Measurements from ENCODE around the gene GPI. TPM values are rescaled to one million over a fixed set of nuclear protein-coding genes. Genes with fewer than 3 reads are reported as not detected.

Gene GPI
- total RNA-seq, 4 donors from 2014 or later, result 41.5 to 120 (median 95.2) TPM

DNA sequence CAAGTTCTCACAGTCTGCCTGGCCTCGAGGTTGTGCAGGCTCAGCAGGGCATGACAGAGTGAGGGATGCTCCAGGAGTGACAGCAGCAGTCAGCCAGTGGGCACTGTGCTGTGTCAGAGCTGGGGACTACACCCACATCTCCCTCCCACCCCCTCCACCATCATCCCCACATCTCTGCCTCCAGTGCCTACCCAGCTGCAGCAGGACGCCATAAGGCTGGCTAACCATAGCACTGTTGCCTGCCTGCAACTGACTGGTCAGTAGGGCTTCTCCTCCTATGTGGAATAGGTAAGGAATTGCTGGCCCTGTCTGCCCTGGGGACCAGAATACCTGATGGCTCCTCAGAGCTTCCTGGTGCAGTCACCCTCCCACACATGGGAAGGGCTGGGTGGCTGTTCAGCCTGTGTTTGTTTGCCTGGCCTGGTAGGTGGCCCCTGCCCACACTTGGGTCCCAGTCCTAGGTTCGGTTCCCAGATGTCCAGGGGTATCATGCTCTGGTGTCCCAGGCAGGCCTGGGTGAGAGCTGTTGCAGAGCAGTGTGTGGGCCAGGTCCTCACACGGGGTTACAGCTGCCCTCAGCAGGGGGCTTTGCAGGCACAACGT lies 15.7 kb downstream of the GPI start:
- Histone ChIP-seq H3K27ac (no peak overlapping the region), H3K36me3 (no peaks in the 10 kb centered on the region)
- TF ChIP-seq CTCF (IDR thresholded peaks at IDR 0.05) (no peak), POLR2A (IDR thresholded peaks at IDR 0.05) (no peak)

DNA sequence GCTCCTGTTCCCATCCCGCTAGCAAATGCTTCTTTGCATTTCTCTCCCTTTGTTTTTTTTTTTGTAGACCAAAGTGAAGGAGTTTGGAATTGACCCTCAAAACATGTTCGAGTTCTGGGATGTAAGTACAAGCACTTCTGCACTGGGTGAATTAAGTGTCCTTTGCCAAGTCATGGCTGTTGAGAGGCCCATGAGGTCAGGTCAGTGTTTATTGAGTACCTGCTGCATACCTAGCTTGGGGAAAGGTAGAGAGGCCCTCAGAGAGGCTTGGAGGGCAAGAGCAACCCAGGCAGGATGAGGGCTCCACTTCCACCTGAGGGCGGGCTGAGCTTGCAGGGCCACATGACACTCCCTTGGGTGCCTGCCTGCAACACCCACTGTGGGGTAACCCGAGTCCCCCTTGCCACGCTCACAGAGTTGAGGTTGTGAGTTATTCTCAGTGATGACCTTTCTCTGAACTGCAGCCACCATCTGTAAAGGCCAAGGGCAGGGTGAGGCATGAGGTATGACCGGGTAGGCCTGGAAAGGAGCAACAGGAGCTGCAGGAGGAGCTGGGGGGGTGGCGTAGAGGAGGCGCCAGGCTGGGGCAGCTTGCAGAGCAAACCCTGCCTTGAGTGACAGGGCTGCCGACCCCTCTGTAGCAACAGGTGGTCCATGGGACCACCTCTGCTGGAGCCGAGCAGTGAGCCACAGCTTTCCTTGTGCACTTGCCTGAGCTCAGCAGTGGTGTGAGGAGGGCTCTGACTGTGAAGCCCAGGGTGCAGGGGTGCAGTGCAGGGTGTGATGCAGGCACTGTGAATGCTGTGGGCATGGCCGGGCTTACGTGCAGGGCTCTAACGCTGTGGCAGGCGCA lies 16.6 kb downstream of the GPI start:
- Histone ChIP-seq H3K27ac (no peak overlapping the region), H3K27me3 (no peaks in the 10 kb centered on the region), H3K9me3 (no peaks in the 10 kb centered on the region), H3K36me3 (no peaks in the 10 kb centered on the region), H3K4me1 (no peaks in the 10 kb centered on the region), H3K4me3 (no peak overlapping the region)
- no peak for DNase-seq
- intact Hi-C loops (cut with DNase I; ENCODE audit: low total_unique reads), result no loop called here
- TF ChIP-seq CTCF (IDR thresholded peaks at IDR 0.05) (no peak), POLR2A (IDR thresholded peaks at IDR 0.05) (no peak)

More for the DNA sequence above, 15.7 kb downstream of the GPI start:
- H3K9me3 ChIP-seq, result no peaks in the 10 kb centered on the region
- intact Hi-C loops (cut with DNase I; ENCODE audit: low total_unique reads), result no loop called here
- DNase-seq, result no peak
- no peaks in the 10 kb centered on the region for H3K4me1 ChIP-seq
- H3K27me3 ChIP-seq, result no peaks in the 10 kb centered on the region
- no peak overlapping the region for H3K4me3 ChIP-seq

- H3K27ac ChIP-seq, result no peak overlapping the region
- intact Hi-C loops (cut with DNase I; ENCODE audit: low total_unique reads), result no loop called here
- no peak overlapping the region for H3K4me3 ChIP-seq
- no peaks in the 10 kb centered on the region for H3K36me3 ChIP-seq
- H3K27me3 ChIP-seq, result no peaks in the 10 kb centered on the region
- H3K4me1 ChIP-seq, result no peaks in the 10 kb centered on the region
- no peak for DNase-seq
- TF ChIP-seq CTCF (IDR thresholded peaks at IDR 0.05) (no peak), POLR2A (IDR thresholded peaks at IDR 0.05) (no peak)
- no peaks in the 10 kb centered on the region for H3K9me3 ChIP-seq
Measured at GRCh38 chr19:34382471-34382870, 17.5 kb downstream of the GPI start.

GRCh38 chr19:34383599-34383998 lies 18.6 kb downstream of the GPI start:
- Histone ChIP-seq H3K4me1 (no peaks in the 10 kb centered on the region), H3K27me3 (no peaks in the 10 kb centered on the region), H3K27ac (no peak overlapping the region), H3K9me3 (no peaks in the 10 kb centered on the region), H3K36me3 (no peaks in the 10 kb centered on the region), H3K4me3 (no peak overlapping the region)
- no peak for TF ChIP-seq POLR2A (IDR thresholded peaks at IDR 0.05)
- no peak for TF ChIP-seq CTCF (IDR thresholded peaks at IDR 0.05)
- DNase-seq, result no peak
- intact Hi-C loops (cut with DNase I; ENCODE audit: low total_unique reads), result no loop called here

Data from uterus (tissue), 4 donors.